Measurements from ENCODE around the gene ALDOC. TPM values are rescaled to one million over a fixed set of nuclear protein-coding genes. Genes with fewer than 3 reads are reported as not detected.
A peak's percentile ranks its signal among the peaks of the same experiment; 100 is the strongest.

Gene ALDOC
- total RNA-seq, 2 experiments from 2014 or later, result 140 to 147 TPM

DNA sequence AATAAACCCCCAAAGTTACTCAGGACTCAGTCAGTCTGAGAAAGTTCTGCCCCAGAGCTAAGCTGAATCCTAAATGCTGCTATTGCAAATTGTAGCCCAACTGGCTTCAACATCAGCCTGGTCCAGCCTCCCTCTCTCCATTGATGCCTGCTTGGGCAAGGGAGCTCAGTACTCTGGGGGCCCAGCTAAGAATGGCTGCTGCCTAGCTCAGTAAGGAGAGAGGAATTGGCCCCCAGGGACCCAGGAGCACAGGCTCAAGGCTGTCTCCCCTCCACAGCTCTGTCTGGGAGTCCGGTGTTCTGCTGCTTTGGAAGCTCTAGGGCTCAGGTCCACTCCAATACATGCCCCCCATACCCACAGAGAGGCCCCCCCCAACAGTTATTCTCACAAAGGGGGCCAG, 25.8 kb downstream of the ALDOC start:
- Mint-ChIP-seq H3K36me3 (ENCODE audit: low read depth) (peaks cover 35% of the 10 kb centered on the region), H3K4me1 (peaks cover 46% of the 10 kb centered on the region), H3K4me3 (peak overlapping the region; percentile 80), H3K27me3 (no peaks in the 10 kb centered on the region), H3K27ac (peak overlapping the region; percentile 55), H3K9me3 (no peaks in the 10 kb centered on the region)
- DNase-seq, result no peak
- POLR2A ChIA-PET, result interaction anchor here (0.5 to 6.2 kb wide), 9 partner anchors 11 to 169 kb away, joined by 3 to 64 read pairs (median 4); partner anchors contain the start of genes ALDOC, PIGS, RPL23A and SDF2
- CTCF ChIA-PET, result interaction anchor here (0.9 to 4.2 kb wide), 7 partner anchors 10 to 176 kb away, joined by 3 to 23 read pairs (median 4); partner anchors contain the start of genes ALDOC and PIGS

DNA sequence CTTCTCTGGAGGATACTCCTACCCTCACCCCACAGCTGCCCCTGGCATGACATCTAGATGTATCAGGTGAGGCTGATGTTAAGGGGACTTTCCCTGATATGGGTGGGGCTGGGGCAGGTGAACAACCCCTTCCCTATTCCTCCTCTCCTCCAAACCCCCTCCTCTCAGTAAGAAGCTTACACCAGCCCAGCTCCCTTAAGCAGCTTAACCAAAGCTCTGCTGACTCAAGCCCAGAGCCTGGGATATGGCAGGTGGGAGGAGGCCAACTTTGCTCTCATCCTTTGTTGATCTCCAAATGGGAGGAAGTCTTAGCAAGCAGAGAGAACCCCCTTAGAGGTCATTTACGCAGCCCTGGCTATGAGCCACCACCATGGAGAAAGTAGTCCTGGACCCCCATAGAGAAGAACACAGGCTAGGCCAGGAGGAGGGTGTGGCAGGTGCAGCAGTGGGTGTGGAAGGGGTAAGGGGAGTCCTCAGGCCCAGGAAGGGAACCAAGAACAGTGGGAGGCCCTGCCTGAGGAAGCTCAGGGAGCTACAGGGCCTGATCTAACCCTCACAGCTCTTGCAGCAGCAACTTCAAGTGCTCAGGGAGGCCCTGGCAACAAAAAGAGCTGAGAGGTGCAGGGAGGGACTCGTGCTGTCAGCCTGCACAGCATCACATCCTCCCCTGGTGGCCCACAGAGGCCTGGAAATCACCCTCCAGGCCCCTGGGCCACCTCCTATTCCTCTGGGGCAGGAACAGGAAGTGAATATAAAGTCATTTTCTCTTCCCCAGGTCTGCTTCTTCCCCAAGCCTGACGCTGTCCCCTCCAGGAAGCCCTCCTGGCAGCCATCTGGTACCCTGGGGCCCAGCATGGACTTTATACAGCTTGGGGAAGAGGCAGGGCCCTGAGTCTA, 27.2 kb downstream of the ALDOC start:
- Mint-ChIP-seq H3K4me1 (peaks cover 46% of the 10 kb centered on the region), H3K4me3 (peak overlapping the region; percentile 46), H3K27ac (peak overlapping the region; percentile 88), H3K9me3 (no peaks in the 10 kb centered on the region), H3K36me3 (ENCODE audit: low read depth) (peaks cover 29% of the 10 kb centered on the region), H3K27me3 (no peaks in the 10 kb centered on the region)
- ChIA-PET POLR2A (interaction anchor here (0.8 to 6.2 kb wide), 8 partner anchors 10 to 170 kb away, joined by 3 to 64 read pairs (median 4); partner anchors contain the start of genes ALDOC, PIGS, RPL23A and SDF2), CTCF (interaction anchor here (1.0 to 4.2 kb wide), 10 partner anchors 9 to 112 kb away, joined by 3 to 23 read pairs (median 4); partner anchors contain the start of gene PIGS)
- DNase-seq, result peak; percentile 80

DNA sequence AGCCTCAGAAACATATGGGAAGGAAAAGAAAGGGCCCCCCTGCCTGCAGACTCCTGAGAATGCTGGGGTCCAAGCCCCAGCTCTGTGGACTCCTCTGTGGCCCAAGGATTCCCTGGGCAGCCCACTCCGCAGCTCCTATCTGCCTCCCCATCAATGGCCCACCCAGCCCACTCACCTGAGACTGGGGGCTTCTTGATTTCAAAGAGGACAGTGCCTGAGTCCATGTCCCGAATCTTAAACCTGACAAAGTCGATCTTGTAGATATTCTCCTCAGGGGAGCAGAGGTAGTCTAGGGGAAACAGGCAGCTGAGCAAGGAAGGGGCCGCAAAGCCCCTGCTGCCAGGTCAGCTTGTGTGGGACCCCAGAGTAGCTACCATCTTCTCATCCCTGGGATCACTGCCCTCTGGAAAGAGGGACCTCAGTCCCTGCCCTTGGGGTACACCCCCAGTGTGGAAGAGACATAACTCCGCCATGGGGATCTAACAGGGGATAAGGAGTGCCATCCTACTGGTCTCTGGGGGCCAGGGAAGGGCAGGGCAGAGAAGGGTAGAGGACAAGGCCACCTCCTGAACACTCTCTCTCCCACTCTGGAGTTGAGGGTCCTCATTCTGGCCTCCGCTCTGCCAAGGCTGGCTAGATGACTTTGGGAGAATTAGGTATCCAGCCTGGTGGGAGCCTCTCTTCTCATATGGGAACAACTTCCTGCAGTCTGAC, 28.1 kb downstream of the ALDOC start:
- Mint-ChIP-seq H3K4me1 (peaks cover 46% of the 10 kb centered on the region), H3K36me3 (ENCODE audit: low read depth) (peaks cover 20% of the 10 kb centered on the region), H3K27ac (peak overlapping the region; percentile 88), H3K27me3 (no peaks in the 10 kb centered on the region), H3K9me3 (no peaks in the 10 kb centered on the region), H3K4me3 (peak overlapping the region; percentile 8)
- ChIA-PET POLR2A (interaction anchor here (0.8 to 6.2 kb wide), 5 partner anchors 22 to 213 kb away, joined by 3 to 64 read pairs (median 4); partner anchors contain the start of genes PIGS, SPAG5 and TNFAIP1), CTCF (interaction anchor here (0.9 to 4.2 kb wide), 11 partner anchors 8 to 163 kb away, joined by 3 to 23 read pairs (median 3); partner anchors contain the start of genes PIGS and PROCA1)
- DNase-seq, result no peak

GRCh38 chr17:28547623-28548416, 28.9 kb downstream of the ALDOC start:
- H3K4me3 Mint-ChIP-seq, result peak overlapping the region; percentile 29
- POLR2A ChIA-PET, result interaction anchor here (0.6 to 6.2 kb wide), 5 partner anchors 23 to 590 kb away, joined by 3 to 64 read pairs (median 4); partner anchors contain the start of genes PIGS, SPAG5 and TNFAIP1
- H3K27ac Mint-ChIP-seq, result peak overlapping the region; percentile 88

GRCh38 chr17:28547096-28547622, 29.5 kb downstream of the ALDOC start:
- H3K4me1 Mint-ChIP-seq, result peaks cover 43% of the 10 kb centered on the region
- no peak for DNase-seq
- ChIA-PET POLR2A (interaction anchor here (0.6 to 6.2 kb wide), 5 partner anchors 24 to 589 kb away, joined by 3 to 64 read pairs (median 3); partner anchors contain the start of genes BLTP2, PIGS and TNFAIP1), CTCF (interaction anchor here (0.8 to 1.6 kb wide), 6 partner anchors 8 to 51 kb away, joined by 3 to 9 read pairs (median 3); partner anchors contain the start of gene PIGS)
- no peaks in the 10 kb centered on the region for H3K9me3 Mint-ChIP-seq
- H3K27ac Mint-ChIP-seq, result peak overlapping the region; percentile 72
- H3K4me3 Mint-ChIP-seq, result no peak overlapping the region
- peaks cover 11% of the 10 kb centered on the region for H3K36me3 Mint-ChIP-seq (ENCODE audit: low read depth)
- H3K27me3 Mint-ChIP-seq, result no peaks in the 10 kb centered on the region

More at GRCh38 chr17:28547623-28548416, 28.9 kb downstream of the ALDOC start:
- H3K36me3 Mint-ChIP-seq (ENCODE audit: low read depth), result peaks cover 13% of the 10 kb centered on the region
- no peaks in the 10 kb centered on the region for H3K27me3 Mint-ChIP-seq
- no peaks in the 10 kb centered on the region for H3K9me3 Mint-ChIP-seq
- peak; percentile 75 for DNase-seq
- CTCF ChIA-PET, result interaction anchor here (0.9 to 4.2 kb wide), 10 partner anchors 8 to 164 kb away, joined by 3 to 23 read pairs (median 3); partner anchors contain the start of genes PIGS and PROCA1
- H3K4me1 Mint-ChIP-seq, result peaks cover 45% of the 10 kb centered on the region

DNA sequence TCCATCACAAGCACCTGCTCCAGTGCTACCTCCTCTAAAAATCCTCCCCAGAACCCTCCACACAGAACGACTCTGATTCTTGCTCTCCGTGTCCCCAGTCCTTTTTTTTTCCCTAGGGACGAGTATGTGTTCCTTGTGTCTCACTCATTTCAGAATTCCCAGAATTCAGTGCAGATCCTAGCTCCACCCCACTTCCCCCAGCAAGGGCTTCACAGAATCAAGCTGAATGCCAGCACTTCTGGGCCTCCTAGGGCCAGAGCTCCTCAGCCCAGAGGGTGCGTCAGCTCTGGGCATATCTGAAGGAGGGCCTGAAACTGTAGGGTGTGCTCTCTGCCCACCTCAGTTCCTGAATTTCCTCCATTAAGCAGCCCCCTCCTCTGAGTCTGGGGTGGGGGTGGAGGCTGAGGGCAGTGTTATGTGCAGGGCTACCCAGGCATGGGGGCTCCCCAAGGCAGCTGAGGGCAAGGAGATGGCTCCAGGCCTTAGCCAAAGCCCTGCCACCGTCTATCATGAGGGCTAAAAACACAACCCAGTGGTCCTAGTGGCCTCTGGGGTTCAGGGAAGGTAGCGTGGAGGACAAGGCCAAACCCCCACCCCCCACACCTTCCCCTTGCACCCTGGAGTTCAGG, 30.8 kb downstream of the ALDOC start:
- Mint-ChIP-seq H3K27ac (no peak overlapping the region), H3K27me3 (no peaks in the 10 kb centered on the region), H3K4me3 (no peak overlapping the region), H3K36me3 (ENCODE audit: low read depth) (peaks cover 8% of the 10 kb centered on the region), H3K4me1 (peaks cover 33% of the 10 kb centered on the region), H3K9me3 (no peaks in the 10 kb centered on the region)
- ChIA-PET POLR2A (interaction anchor here (1.3 to 6.2 kb wide), 2 partner anchors 25 to 99 kb away, joined by 3 to 64 read pairs; partner anchors contain the start of genes BLTP2 and PIGS), CTCF (interaction anchor here (1.0 to 1.6 kb wide), 2 partner anchors 10 to 25 kb away, joined by 4 to 9 read pairs; partner anchors contain the start of gene PIGS)
- DNase-seq, result no peak

DNA sequence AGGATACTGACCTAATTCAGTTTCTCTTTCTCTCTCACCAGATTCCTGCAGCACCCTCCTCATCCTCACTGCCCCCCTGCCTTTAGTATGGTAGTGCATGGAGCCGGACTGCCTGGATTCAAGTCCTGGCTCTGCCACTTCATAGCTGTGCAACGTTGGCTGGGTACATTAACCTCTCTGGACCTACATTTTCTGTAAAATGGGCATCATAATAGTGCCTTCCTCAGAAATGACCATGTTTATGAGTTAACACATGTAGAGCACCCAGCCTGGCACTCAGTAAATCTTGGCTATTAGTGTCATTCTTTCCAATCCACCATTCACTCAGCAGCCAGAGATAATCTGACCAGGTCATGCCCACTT, 31.6 kb downstream of the ALDOC start:
- no peaks in the 10 kb centered on the region for H3K9me3 Mint-ChIP-seq
- ChIA-PET CTCF (interaction anchor here (1.3 kb wide), 1 partner anchor 8 kb away, joined by 3 read pairs; no protein-coding TSS in a partner anchor), POLR2A (no interaction called here)
- H3K27ac Mint-ChIP-seq, result no peak overlapping the region
- no peak overlapping the region for H3K4me3 Mint-ChIP-seq
- no peak for DNase-seq
- H3K4me1 Mint-ChIP-seq, result peaks cover 25% of the 10 kb centered on the region
- H3K36me3 Mint-ChIP-seq (ENCODE audit: low read depth), result peaks cover 8% of the 10 kb centered on the region
- no peaks in the 10 kb centered on the region for H3K27me3 Mint-ChIP-seq

DNA sequence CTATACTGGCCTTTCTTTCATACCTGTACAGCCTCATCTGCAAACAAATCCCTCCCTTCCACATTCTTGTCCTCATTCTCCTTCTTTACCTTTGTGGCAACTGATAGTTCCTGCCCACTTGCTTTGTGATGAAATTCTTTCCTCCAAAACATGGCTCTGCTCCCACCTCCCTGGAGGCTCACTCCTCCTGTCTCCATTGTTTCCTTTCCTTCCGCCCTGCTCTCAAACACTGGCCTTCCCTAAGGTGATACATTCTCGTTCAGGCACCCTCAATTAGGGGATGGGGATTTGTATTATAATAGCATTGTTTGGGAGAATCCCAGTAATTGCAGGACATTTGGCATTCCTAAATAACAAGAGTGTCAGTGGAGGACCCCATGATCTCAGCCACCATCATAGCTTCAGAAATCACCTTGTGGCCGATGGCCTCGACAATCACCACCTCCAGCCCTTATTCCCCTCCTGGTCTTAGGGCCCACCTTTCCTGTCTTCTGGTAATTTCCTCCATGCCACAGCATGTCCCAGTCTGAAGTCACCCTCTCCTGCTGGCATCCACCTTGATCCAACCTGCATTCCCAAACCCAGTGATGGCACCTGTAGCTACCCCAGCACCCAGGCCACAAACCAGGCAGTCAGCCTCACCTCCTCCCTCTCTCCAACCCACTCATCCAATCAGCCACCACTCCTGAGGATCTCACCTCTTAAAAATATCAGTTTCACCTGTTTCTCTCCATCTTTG, 32.1 kb downstream of the ALDOC start:
- Mint-ChIP-seq H3K27me3 (no peaks in the 10 kb centered on the region), H3K4me3 (no peak overlapping the region), H3K9me3 (no peaks in the 10 kb centered on the region), H3K27ac (no peak overlapping the region), H3K4me1 (peaks cover 19% of the 10 kb centered on the region), H3K36me3 (ENCODE audit: low read depth) (peaks cover 8% of the 10 kb centered on the region)
- DNase-seq, result no peak
- ChIA-PET CTCF (interaction anchor here (1.3 kb wide), 1 partner anchor 8 kb away, joined by 3 read pairs; no protein-coding TSS in a partner anchor), POLR2A (no interaction called here)

- Mint-ChIP-seq H3K4me1 (no peaks in the 10 kb centered on the region), H3K9me3 (no peaks in the 10 kb centered on the region), H3K4me3 (no peak overlapping the region), H3K27me3 (no peaks in the 10 kb centered on the region), H3K36me3 (ENCODE audit: low read depth) (peaks cover 5% of the 10 kb centered on the region), H3K27ac (no peak overlapping the region)
- DNase-seq, result no peak
- ChIA-PET POLR2A (no interaction called here), CTCF (interaction anchor here (1.0 to 2.1 kb wide), 3 partner anchors 9 to 46 kb away, joined by 3 to 17 read pairs (median 5); no protein-coding TSS in a partner anchor)
These were observed 35.3 kb downstream of the ALDOC start for GRCh38 chr17:28541439-28541838.

GRCh38 chr17:28540231-28540630, 36.5 kb downstream of the ALDOC start:
- H3K27ac Mint-ChIP-seq, result no peak overlapping the region
- ChIA-PET POLR2A (no interaction called here), CTCF (interaction anchor here (0.7 to 2.1 kb wide), 8 partner anchors 7 to 183 kb away, joined by 3 to 17 read pairs (median 3); partner anchors contain the start of genes PIGS and POLDIP2)
- no peak overlapping the region for H3K4me3 Mint-ChIP-seq
- H3K36me3 Mint-ChIP-seq (ENCODE audit: low read depth), result no peaks in the 10 kb centered on the region
- no peaks in the 10 kb centered on the region for H3K4me1 Mint-ChIP-seq
- DNase-seq, result no peak
- no peaks in the 10 kb centered on the region for H3K27me3 Mint-ChIP-seq
- no peaks in the 10 kb centered on the region for H3K9me3 Mint-ChIP-seq
